Posterior cingulate gyrus (tissue), 11 donors: Measurements from ENCODE around the gene CD27.
A peak's percentile ranks its signal among the peaks of the same experiment; 100 is the strongest.

Source experiments
- DNase-seq, 10 donors: peaks; one replicate each; pipeline versions ENCODE4 v3.0.0 to v3.0.0-alpha.2; 2020 to 2021; ENCODE audit warnings: mixed read lengths in 3 of 10
- intact Hi-C: fragments of 100-400 bp; cut with DNase I; formaldehyde crosslinking; loops from one replicate; pipeline ENCODE4 v1.15.1; 2023

CD27 gene

DNA sequence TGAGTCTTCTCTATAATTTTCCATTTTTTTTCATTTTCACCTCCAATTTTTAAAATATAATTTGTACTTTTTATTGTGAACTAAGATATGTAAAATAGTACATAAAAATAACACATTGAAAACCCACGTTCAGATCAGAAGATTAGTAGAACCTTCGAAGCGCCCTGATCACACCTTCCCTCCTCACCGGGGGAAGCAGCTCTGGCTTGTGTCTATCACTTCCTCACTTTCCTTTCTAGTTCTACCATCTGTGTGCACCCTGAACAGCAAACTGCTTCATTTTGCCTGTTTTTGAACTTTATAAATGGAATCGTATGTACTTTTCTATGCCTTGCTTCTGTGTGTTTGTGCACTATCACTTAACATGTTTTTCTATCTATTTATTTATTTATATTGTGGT is 11.8 kb upstream of the CD27 start:
- intact Hi-C loops, result no loop called here
- peak in 1 of 10 donors; percentile 3 for DNase-seq

DNA sequence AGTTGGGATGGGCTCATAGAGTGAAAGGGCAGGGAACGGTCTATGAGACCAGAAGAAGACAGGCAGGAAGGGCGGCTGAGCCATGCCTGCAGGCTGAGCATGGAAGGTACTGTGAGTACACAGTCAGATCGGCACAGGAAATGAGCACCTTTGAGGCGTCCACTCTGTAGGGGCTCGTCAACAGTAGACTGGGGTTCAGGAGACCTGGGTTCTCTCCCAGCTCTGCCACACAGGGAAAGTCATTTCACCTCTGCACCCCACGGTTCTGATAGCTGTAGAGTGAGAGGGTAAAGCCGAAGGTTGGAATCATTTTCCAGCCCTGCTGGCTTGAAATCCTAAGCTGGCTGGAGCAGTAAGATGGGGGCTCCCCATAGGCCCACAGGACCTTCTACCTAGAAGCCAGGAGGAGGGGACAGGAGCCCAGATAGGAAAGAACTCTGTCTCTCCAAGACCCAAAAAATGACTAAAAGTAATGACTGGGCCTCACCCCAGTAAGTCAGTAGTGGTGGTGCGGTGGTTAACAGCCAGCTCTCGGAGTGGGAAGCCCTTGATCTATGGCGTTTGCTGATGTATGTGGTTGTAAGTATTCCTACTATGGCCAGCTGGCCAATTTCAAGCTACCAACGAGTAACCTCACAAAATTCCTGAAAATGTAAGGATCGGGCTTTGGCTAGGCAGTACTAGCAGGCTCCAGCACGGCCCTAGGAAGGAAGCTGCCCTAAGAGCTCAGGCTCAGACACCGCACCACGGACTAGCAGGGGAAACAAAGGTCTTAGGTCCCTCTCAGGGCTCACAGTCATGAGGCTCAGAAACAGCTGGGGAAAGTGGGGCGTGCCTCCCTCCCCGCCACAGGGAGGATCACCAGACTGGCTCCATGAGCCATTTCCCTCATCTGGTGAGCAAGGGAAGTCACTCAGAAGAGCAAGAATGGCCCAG is 10.3 kb upstream of the CD27 start:
- intact Hi-C loops, result no loop called here
- peak in 1 of 10 donors; percentile 57 for DNase-seq

DNA sequence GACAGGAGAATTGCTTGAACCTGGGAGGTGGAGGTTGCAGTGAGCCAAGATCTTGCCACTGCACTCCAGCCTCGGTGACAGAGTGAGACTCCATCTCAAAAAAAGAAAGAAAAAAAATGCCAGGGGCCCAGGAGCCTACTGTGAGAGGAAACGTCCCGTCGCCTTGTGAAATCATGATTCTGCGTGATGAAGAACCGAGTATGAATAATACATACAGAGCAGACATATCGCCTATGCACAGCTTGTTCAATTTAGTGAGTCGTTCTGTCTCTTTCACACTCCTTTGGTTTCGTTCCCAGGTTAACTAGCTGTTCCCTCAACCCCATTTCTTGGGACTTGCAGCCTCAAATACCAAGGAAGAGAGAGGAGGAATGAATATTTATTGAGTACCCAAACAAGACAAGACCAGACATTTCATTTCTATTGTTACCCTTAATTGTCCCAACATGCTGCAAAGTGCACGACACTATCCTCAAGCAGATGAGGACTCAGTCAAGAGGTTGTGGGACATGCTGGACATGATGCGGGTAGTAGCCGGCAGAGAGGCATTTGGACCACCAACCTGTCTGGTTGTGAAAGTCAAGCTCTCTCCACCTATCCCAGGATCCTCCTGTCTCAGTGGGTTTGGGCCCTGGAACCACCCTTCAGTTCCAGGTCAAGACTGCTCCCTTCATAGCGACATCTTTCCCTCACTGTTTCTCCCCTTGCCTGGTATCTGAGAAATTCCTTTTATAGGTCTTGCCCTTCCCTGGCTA is 8.6 kb upstream of the CD27 start:
- peak in 1 of 10 donors; percentile 15 for DNase-seq
- intact Hi-C loops, result no loop called here

DNA sequence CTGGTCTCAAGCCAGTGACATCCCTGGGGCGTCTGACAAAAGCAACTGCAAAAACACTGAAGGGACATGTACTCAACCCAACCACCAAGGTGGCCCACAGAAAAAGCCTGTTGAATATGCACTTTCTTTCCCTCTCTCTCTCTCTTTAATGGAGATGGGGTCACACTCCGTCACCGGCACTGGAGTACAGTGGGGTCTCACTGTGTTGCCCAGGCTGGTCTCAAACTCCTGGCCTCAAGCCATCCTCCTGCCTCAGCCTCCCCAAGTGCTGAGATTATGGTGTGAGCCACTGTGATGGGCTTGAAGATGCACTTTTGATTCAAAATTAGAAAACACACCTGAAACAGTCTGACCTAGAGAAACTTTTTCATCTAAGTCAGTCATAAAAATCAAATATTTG is 7.2 kb upstream of the CD27 start:
- DNase-seq, result peak in 2 of 10 donors; percentile 4 to 8
- intact Hi-C loops, result no loop called here

DNA sequence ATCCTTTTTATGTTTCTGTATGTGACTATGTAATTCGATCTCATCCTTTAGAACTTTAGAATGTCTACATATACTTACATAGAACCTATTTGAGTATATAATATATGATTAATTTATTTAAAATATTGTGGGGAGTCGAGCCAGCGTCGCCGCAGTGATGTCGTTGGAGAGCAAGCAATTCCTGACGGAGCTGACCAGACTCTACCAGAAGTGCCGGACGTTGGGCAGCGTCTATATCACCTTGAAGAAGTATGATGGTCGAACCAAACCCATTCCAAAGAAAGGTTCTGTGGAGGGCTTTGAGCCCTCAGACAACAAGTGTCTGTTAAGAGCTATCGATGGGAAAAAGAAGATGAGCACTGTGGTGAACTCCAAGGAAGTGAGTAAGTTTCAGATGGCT is 6.4 kb upstream of the CD27 start:
- intact Hi-C loops, result no loop called here
- DNase-seq, result peak in 2 of 10 donors; percentile 27 to 29

DNA sequence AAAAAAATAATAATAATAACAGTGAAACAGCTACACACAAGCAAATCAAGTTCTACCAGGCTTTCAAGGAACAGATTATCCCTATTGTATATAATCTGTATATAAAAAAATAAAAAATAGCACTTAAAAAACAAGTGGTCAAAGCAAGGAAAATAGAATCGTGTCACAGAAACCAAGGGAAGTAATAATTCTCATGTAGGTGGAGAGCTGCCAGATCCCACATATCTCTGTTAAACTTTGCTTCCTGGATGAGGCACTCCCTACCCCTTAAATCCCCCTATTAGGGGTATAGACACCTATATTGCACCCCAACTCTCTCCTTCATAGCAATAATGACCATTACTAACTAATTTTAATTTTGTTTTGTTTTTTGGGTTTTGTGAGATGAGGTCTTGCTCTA is 4.4 kb upstream of the CD27 start:
- intact Hi-C loops, result no loop called here
- DNase-seq, result no peak

DNA sequence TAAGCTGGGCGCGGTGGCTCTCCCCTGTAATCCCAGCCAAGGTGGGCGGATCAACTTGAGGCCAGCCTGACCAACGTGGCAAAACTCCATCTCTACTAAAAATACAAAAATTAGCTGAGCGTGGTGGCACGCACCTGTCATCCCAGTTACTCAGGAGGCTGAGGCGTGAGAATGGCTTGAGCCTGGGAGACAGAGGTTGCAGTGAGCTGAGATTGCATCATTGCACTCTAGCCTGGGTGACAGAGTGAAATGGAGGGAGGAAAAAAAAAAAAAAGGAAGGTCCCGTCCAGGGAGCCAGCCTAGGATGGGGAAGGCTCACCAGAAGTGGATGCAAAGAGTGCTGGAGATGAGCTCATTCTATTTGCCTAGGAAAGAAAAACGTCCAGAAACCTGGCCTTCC is 1.9 kb upstream of the CD27 start:
- DNase-seq, result peak in 1 of 10 donors; percentile 7
- intact Hi-C loops, result no loop called here

DNA sequence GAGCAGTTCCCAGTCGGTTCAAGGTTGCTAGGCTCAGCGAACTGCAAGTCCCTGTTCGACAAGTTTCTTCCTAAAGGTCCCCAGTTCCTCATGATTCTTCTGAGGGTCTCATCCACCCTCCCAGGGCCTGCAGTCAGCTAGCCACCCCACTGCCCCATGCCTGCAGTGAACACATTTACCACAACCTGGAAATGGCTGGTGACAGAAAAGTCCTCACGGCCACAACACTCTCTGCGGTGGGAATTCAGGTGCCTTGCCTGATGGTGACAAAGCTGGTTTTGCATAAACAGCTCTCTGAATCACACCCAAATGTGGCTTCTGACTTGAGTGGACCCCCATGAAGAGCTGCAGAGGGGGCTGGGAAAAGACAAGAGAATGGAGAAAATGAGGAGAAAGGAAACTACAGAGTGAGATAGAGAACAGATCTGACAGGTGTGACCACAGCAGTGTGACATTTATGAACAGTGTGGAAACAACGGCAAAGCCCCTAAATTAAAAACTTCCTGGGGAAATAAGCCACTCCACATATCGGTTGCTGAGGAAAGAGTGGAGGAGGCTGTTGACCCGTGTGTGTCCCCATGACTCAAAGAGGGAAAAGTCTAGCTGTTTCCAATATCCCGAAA is 1.3 kb upstream of the CD27 start:
- intact Hi-C loops, result no loop called here
- peak in 2 of 10 donors; percentile 14 to 18 for DNase-seq

DNA sequence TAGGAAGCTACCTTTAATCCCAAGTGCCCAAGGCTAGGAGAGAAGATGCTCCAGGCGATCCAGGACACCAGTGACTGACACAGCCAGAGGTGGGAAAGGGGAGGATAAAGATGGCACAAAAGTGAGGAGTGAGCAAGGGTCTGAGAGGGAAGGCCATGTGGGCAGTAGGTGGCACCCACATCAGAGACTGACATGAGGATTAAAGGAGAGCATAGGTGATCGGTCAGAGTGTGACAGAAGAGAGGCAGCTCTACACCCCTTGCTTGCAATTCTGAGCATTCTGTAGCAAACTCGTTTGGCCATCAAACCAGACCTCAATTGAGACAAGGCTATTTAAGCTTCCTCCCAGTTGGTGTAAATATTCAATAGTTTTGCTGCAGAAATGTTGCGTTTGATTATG is 724 bp upstream of the CD27 start:
- DNase-seq, result peak in 1 of 10 donors; percentile 12
- intact Hi-C loops, result no loop called here

DNA sequence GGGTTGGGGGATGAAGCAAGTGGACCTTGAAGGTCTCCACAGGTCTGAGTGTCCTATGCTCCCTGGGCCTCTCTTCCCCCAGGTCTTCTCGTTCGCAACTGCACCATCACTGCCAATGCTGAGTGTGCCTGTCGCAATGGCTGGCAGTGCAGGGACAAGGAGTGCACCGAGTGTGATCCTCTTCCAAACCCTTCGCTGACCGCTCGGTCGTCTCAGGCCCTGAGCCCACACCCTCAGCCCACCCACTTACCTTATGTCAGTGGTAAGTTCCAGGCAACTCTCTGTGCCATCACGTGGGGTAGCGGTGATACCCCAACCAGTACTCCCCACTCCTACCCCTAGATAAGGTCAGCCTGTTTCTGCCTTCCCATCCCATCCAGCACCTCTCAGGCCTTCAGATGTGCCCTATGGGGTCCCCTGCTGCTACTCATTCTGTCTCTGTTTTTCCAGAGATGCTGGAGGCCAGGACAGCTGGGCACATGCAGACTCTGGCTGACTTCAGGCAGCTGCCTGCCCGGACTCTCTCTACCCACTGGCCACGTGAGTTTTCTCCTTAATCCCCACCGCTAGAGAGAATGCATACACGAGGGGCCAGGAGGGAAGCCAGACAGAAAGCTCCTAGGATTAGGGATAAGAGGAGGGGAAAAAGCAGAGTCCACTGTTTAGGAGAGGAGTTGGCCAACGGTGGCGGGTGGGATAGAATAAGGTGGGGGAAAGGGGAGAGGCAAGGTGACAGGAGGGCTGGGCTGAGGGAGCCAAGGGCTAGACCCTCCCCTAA is 5.5 kb downstream of the CD27 start:
- DNase-seq, result peak in 2 of 10 donors; percentile 74 to 81
- intact Hi-C loops, result loop anchor here (10.0 kb wide), 1 partner anchor 115 kb away; no protein-coding TSS in a partner anchor

DNA sequence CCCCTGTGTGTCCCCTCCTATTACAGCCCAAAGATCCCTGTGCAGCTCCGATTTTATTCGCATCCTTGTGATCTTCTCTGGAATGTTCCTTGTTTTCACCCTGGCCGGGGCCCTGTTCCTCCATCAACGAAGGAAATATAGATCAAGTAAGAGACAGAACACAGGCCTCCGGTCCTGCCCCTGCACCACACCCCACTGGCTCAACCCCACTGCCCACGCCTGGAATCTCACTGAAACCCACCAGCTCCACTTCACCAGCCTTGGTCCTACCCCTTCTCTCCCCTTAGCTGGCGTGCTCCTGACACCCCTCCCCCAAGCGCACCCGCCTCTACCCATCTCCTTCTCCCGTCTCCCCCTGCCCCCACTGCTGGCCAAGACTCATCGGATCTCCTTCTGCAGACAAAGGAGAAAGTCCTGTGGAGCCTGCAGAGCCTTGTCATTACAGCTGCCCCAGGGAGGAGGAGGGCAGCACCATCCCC is 6.2 kb downstream of the CD27 start:
- intact Hi-C loops, result loop anchor here (1.0 to 10.0 kb wide), 2 partner anchors 20 to 116 kb away; no protein-coding TSS in a partner anchor
- DNase-seq, result peak in 5 of 10 donors; percentile 30 to 87 (median 44)

DNA sequence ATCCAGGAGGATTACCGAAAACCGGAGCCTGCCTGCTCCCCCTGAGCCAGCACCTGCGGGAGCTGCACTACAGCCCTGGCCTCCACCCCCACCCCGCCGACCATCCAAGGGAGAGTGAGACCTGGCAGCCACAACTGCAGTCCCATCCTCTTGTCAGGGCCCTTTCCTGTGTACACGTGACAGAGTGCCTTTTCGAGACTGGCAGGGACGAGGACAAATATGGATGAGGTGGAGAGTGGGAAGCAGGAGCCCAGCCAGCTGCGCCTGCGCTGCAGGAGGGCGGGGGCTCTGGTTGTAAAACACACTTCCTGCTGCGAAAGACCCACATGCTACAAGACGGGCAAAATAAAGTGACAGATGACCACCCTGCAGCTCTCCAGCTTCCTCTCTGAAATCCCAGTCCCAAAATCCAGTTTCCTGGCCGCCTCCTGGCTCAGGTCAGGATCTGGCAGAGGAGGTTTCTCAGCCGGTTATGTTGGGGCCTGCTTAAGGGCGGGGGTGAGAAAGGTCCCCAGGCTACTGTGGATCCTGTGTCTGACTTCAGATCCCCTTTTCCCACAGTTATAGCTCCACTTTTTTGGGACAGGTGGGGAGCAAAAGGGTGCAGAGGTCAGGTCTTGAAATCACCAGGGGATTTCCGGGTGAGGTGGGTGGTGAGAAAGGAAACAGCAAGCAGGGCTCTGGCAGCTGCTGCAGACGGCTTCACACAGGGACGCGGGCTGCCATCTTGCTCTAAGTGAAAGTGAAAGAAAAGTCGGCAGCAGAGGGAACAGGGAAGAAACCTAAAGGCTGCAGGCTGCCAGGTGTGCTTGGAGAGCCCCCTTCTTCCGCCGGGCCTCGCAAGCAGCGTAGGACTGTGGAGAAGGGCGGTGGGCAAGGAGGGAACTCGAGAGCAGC is 6.8 kb downstream of the CD27 start, which contains the start of gene TAPBPL:
TSS of gene TAPBPL (plus strand) at position 695 of the 897 bp plus-strand sequence. CDS start 207 bp downstream, outside the sequence.
- intact Hi-C loops, result loop anchor here (1.0 to 10.0 kb wide), 2 partner anchors 20 to 117 kb away; no protein-coding TSS in a partner anchor

DNA sequence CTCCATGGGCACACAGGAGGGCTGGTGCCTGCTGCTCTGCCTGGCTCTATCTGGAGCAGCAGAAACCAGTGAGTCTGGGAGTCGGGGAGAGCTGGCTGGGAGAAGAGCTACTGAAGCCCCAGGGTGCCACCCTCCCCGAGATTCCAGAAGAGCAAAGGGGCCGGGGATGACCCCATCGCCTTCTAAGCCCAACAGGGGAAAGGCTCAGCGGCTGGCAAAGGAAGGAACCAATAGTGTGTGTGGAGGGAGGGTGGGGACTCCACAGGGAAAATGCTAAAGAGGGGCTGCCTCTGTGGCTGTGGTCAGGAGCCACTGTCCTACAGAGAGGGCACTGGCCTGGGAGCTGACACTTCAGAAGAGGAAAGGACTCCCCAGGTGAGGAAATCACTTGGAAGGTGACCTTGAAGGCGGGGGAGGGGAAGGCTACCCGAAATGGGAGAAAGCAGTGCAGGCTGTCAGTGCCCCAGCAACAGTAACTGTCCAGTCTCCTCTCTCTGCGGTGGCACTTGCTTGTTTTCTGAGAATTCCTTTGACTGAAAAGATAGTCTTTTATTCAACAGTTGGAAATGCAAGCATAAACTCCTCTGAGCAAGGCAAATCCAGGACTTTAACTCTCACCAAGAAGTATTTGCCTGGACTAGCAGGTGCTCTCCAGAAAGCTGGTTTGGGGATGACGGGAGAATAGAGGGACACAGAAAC is 7.6 kb downstream of the CD27 start:
- DNase-seq, result peak in 5 of 10 donors; percentile 47 to 87 (median 73)

More for the DNA sequence above, 6.8 kb downstream of the CD27 start, which contains the start of gene TAPBPL:
- DNase-seq, result peak; percentile 78 to 98 (median 88)

DNA sequence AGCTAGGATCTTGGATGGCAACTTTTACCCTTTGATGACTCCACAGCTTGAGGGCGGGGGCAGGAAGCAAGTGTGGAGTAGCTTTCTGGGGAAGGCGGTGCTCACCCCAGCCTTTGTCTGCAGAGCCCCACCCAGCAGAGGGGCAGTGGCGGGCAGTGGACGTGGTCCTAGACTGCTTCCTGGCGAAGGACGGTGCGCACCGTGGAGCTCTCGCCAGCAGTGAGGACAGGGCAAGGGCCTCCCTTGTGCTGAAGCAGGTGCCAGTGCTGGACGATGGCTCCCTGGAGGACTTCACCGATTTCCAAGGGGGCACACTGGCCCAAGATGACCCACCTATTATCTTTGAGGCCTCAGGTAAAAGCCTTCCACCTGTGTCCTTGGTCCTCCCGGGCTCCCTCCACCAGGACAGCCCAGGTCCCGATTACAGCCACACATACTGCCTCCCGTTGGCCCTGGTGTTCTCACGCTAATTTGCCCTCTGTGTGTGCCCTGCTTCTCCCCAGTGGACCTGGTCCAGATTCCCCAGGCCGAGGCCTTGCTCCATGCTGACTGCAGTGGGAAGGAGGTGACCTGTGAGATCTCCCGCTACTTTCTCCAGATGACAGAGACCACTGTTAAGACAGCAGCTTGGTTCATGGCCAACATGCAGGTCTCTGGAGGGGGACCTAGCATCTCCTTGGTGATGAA is 8.3 kb downstream of the CD27 start:
- DNase-seq, result peak in 2 of 10 donors; percentile 67 to 74
- intact Hi-C loops, result loop anchor here (10.0 kb wide), 1 partner anchor 118 kb away; no protein-coding TSS in a partner anchor

More for the DNA sequence above, 7.6 kb downstream of the CD27 start:
- intact Hi-C loops, result loop anchor here (10.0 kb wide), 1 partner anchor 118 kb away; no protein-coding TSS in a partner anchor

DNA sequence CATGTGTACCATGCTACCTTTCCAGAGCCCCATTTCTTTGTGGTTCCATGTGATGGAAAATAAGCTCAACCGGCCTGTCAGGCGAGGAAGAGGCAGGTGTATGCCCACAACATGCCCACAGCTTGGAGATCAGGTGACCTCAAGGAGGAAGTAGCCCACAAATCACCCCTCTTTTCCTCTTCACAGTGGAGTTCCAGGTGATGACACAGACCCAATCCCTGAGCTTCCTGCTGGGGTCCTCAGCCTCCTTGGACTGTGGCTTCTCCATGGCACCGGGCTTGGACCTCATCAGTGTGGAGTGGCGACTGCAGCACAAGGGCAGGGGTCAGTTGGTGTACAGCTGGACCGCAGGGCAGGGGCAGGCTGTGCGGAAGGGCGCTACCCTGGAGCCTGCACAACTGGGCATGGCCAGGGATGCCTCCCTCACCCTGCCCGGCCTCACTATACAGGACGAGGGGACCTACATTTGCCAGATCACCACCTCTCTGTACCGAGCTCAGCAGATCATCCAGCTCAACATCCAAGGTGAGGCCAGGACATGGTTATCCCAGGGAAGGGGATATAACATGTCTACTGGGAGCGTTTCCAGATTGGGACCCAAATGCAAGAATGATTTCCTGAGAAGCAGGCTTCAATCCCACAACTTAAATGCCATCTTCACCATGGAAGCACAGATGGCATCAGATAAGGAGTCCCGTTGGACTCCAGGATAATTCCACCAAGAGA is 12.6 kb downstream of the CD27 start:
- DNase-seq, result peak in 1 of 10 donors; percentile 62

More for the DNA sequence above, 12.6 kb downstream of the CD27 start:
- intact Hi-C loops, result loop anchor here (10.0 kb wide), 1 partner anchor 123 kb away; no protein-coding TSS in a partner anchor
